ENCODE data around the gene PDZK1IP1.

PDZK1IP1 gene

DNA sequence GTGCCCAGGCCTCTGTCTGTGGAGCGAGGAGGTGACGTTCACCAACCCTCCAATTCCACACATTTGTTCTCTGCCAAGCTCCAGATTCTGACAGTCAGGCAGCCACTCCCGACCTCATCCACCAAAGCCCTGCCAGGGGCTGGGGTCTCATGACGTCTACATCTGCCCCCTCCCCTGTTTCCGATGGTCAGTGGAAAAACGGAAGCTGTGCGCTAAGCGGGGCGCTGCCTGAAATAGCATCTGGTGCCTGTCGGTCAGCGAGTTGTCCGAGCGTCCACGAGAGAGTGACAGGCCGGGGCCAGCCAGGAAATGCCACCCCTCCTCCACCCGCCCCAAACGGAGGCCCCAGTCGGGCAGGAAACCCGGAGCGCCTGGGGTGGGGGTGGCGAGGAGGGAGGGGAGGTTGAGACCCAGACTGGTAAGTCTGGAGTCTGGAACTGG is 45.4 kb upstream of the PDZK1IP1 start:
- Histone ChIP-seq H3K27me3 (ENCODE audit: low read length) (no peaks in the 10 kb centered on the region), H3K9me2 (replicated peaks; ENCODE audit: insufficient read depth, low read length) (no peaks in the 10 kb centered on the region), H3K4me3 (ENCODE audit: insufficient read depth, low read length, poor library complexity, severe bottlenecking) (no peak overlapping the region)

DNA sequence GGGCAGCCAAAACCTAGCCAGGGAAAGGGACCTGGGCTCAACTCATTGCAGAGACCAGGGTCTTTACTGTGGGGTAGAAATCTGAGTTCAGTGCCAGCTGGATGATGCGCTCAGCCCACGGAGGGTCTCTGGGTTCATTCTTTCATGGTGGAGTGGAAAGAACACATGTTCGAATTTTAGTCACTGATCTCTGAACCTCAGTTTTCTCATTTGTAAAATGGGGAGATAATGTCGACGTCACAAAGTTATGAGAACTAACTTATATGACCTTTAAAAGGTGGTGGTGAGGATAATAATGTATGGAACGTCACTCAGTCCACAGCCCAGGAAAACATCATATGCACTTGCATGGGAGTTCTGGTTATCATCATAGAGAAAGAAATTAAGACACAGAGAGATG is 43.4 kb upstream of the PDZK1IP1 start:
- no peaks in the 10 kb centered on the region for H3K79me2 ChIP-seq (ENCODE audit: insufficient read depth, low read length)
- no peak overlapping the region for H2AFZ ChIP-seq (ENCODE audit: low read depth, low read length, severe bottlenecking)
- no peaks in the 10 kb centered on the region for H4K20me1 ChIP-seq (ENCODE audit: low read depth, low read length)
- H3K9me3 ChIP-seq (ENCODE audit: insufficient read depth, low read length) = no peaks in the 10 kb centered on the region
- H3K36me3 ChIP-seq (ENCODE audit: low read length) = no peaks in the 10 kb centered on the region
- TF ChIP-seq EZH2phosphoT487 (conservative IDR thresholded peaks at IDR 0.05; ENCODE audit: low read length) = no peak
- no peak for TF ChIP-seq CTCF (IDR thresholded peaks at IDR 0.05; ENCODE audit: insufficient read depth, low read length, poor library complexity, severe bottlenecking)
- H3K9ac ChIP-seq (ENCODE audit: low read length) = no peak overlapping the region
- H3K27me3 ChIP-seq (ENCODE audit: low read length) = no peaks in the 10 kb centered on the region
- no peak overlapping the region for H3K27ac ChIP-seq (ENCODE audit: low read depth, low read length)
- H3F3A ChIP-seq (ENCODE audit: insufficient read depth) = no peaks in the 10 kb centered on the region
- no peak overlapping the region for H3K4me3 ChIP-seq (ENCODE audit: insufficient read depth, low read length, poor library complexity, severe bottlenecking)
- no peaks in the 10 kb centered on the region for H3K9me2 ChIP-seq (replicated peaks; ENCODE audit: insufficient read depth, low read length)
- H3K4me2 ChIP-seq (ENCODE audit: low read depth, low read length, poor library complexity, severe bottlenecking) = no peak overlapping the region

More for the DNA sequence above, 45.4 kb upstream of the PDZK1IP1 start:
- Histone ChIP-seq H3K4me2 (ENCODE audit: low read depth, low read length, poor library complexity, severe bottlenecking) (no peak overlapping the region), H3K9ac (ENCODE audit: low read length) (no peak overlapping the region), H3K9me3 (ENCODE audit: insufficient read depth, low read length) (no peaks in the 10 kb centered on the region), H3K27ac (ENCODE audit: low read depth, low read length) (no peak overlapping the region), H2AFZ (ENCODE audit: low read depth, low read length, severe bottlenecking) (no peak overlapping the region), H3K79me2 (ENCODE audit: insufficient read depth, low read length) (no peaks in the 10 kb centered on the region), H3K36me3 (ENCODE audit: low read length) (no peaks in the 10 kb centered on the region), H4K20me1 (ENCODE audit: low read depth, low read length) (no peaks in the 10 kb centered on the region), H3F3A (ENCODE audit: insufficient read depth) (no peaks in the 10 kb centered on the region)
- no peak for TF ChIP-seq CTCF (IDR thresholded peaks at IDR 0.05; ENCODE audit: insufficient read depth, low read length, poor library complexity, severe bottlenecking)
- no peak for TF ChIP-seq EZH2phosphoT487 (conservative IDR thresholded peaks at IDR 0.05; ENCODE audit: low read length)

DNA sequence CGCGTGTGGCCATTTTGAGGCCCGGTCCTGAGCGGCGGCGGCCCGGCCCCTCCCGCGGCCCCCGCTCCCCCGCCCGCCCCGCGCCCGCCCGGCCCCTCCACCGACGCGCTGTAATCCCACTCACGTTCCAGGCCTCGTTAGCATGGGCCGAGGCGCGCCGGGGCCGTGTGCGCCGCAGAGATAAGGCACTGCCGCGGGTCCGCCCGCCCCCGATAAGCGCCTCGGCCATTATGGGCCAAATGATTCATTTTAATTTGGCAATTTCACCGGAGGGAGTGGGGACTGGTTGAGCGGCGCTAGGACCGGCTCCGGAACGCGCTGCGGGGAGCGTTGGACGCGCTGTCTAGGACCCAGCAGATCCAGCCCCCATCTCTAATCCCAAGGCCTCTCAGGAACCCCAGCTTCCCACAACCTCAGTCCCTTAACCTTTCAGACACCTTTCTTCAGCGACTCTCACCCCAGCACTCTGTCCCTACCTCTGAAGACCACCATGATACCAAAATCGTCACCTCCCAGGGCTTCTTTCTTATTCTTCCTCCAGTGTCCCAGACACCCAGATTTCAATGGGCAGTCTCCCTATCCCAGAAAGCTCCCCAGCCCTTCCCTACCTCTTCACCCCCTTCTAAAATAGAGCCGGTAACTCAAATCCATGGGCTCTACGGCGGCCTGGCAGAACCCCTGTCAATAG is 42.5 kb upstream of the PDZK1IP1 start, which contains the start of gene TAL1:
Gene TAL1, minus strand, starts transcription at position 39 of the 688 bp plus-strand sequence. CDS start 6,337 bp downstream, outside the sequence.
- Histone ChIP-seq H3K36me3 (ENCODE audit: low read length) (no peaks in the 10 kb centered on the region), H3K9ac (ENCODE audit: low read length) (no peak within 1 kb of the TSS), H3K4me3 (ENCODE audit: insufficient read depth, low read length, poor library complexity, severe bottlenecking) (no peak within 1 kb of the TSS), H3K27me3 (ENCODE audit: low read length) (no peaks in the 10 kb centered on the region), H3F3A (ENCODE audit: insufficient read depth) (no peaks in the 10 kb centered on the region), H2AFZ (ENCODE audit: low read depth, low read length, severe bottlenecking) (no peak within 1 kb of the TSS), H3K79me2 (ENCODE audit: insufficient read depth, low read length) (no peaks in the 10 kb centered on the region), H3K9me3 (ENCODE audit: insufficient read depth, low read length) (no peaks in the 10 kb centered on the region), H4K20me1 (ENCODE audit: low read depth, low read length) (no peaks in the 10 kb centered on the region), H3K27ac (ENCODE audit: low read depth, low read length) (no peak within 1 kb of the TSS), H3K9me2 (replicated peaks; ENCODE audit: insufficient read depth, low read length) (no peaks in the 10 kb centered on the region), H3K4me2 (ENCODE audit: low read depth, low read length, poor library complexity, severe bottlenecking) (no peak within 1 kb of the TSS)
- no peak for TF ChIP-seq CTCF (IDR thresholded peaks at IDR 0.05; ENCODE audit: insufficient read depth, low read length, poor library complexity, severe bottlenecking)
- no peak for TF ChIP-seq EZH2phosphoT487 (conservative IDR thresholded peaks at IDR 0.05; ENCODE audit: low read length)

Data from SU-DHL-6 (cell line).